GM18508 (cell line): ENCODE results near the gene FBXW12.
"Not testable (repeated sequence)": the region's sequence is repeated elsewhere in the genome, so short reads cannot be mapped to it uniquely, and the experiment has no call there.

ENCODE experiments used
- ATAC-seq: cut with Tn5 transposase; IDR thresholded peaks from one replicate; pipeline ENCODE4 v1.9.1; 2021; ENCODE audit warnings: moderate number of reproducible peaks; ENCODE audit not compliant: insufficient read depth, unreplicated experiment

FBXW12 gene

DNA sequence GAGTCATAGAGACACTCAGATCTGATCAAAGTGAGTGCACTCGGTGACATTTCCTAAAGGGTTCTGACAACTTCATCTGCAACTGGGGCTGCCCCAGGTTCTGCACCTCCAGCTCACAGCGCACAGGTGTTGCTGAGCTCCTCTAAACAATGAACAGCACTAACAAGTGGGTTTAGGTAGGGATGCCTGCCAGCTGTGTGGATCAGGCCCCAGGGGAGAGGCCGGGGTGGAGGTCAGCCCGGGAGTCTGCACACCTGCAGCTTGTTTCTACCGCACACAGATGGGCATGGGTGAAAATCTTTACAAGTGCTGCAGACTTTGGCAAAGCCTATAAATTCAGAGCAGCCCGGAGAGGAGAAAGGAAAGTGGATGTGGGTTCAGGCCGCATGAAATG is 355 bp downstream of the FBXW12 start:
- ATAC-seq, result no peak

DNA sequence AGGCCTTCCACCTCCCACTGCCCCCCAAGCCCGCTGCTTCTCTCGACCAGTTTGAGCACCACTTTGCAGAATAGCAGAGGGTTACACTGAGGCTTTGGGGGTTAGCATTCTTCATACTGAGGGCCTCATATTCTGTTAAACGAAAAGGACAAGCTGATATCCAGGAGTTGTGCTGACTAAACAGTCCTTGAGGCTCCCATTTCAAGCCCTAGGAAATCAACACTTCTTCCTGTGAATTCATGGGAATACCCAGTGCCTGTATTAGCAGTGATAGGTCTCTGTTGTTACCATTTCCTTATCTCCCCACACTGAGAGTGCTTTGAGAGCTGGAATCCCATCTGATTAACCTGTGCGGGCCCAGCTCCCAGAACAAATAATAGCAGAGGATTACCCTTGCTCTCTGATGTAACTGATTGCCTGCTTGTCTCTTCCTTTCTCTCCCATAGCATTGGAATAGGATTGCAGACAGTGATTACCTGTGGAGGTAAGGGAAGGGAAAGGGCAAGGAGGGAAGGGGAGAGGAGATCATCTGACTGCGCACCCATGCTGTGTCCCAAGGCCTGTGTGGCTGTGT is 930 bp downstream of the FBXW12 start:
- ATAC-seq, result no peak

DNA sequence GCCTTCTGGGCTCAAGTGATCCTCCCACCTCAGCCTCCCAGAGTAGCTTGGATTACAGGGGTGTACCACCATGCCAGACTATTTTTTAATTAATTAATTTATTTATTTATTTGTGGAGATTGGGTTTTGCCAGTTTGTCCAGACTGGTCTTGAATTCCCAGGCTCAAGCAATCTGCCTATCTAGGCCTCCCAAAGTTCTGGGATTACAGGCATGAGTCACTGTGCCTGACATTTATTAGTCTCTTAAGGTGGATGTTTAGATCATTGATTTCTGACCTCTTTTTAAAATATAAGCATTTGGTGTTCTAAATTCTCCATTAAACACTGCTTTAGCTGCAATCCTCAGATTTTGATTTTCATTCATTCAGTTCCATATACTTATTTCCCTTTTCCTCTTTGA is 15.6 kb downstream of the FBXW12 start:
- no peak for ATAC-seq

- ATAC-seq, result no peak
These were observed 16.9 kb downstream of the FBXW12 start for GRCh38 chr3:48388966-48389365.

DNA sequence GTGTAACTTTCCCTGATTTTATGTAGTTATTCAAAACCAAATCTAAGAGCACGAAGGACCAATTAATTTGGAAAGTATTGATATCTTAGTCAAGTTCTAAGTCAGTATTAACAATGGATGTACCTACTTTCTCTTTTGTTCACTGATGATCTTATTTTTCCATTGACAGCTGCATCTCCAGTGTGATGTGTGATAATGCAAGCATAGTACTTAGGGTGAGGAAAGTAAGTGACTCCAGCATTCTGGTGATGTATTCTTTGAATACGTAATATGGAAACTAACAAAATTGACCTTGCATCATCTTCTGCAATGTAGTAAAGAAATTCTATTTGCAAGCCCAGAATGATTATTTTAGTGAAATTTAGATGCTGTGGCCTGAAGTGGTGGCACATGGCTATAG is 22.4 kb downstream of the FBXW12 start:
- no peak for ATAC-seq

GRCh38 chr3:48395714-48396113 is 23.7 kb downstream of the FBXW12 start:
- no peak for ATAC-seq

- no peak for ATAC-seq
These were observed 26.0 kb downstream of the FBXW12 start for GRCh38 chr3:48397767-48398681.

DNA sequence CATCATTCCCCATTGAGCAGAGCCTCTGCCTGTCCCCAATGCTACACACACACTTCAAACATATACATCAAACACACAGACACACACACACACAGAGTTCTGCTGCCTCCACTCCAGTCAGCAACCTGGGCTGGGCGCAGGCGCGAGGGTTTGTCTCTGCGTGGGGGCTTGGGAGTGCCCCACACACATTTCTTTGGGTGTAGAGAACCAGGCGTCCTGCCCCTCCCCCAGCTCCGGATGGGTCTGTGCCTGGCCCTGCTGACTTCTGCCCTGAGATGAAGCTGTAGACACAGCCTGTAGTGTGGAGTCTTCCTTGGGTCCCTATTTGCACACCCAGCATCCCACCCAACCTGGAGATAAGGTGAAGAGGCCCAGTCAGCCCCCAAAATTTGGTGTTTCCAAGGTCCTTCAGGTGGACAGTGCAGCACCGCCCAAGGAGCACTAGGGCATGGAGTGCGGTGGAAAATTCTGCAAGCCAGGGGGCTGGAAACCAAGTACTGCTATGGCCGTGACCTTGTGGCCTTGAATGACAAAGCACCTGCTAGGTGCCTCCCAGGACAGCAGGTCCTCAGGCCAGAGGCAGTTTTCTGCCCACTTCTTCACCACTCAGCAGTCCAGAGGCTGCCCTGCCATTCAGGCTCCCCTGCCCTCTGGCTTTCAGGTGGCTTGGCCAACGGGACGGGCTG is 26.8 kb downstream of the FBXW12 start:
- no peak for ATAC-seq

DNA sequence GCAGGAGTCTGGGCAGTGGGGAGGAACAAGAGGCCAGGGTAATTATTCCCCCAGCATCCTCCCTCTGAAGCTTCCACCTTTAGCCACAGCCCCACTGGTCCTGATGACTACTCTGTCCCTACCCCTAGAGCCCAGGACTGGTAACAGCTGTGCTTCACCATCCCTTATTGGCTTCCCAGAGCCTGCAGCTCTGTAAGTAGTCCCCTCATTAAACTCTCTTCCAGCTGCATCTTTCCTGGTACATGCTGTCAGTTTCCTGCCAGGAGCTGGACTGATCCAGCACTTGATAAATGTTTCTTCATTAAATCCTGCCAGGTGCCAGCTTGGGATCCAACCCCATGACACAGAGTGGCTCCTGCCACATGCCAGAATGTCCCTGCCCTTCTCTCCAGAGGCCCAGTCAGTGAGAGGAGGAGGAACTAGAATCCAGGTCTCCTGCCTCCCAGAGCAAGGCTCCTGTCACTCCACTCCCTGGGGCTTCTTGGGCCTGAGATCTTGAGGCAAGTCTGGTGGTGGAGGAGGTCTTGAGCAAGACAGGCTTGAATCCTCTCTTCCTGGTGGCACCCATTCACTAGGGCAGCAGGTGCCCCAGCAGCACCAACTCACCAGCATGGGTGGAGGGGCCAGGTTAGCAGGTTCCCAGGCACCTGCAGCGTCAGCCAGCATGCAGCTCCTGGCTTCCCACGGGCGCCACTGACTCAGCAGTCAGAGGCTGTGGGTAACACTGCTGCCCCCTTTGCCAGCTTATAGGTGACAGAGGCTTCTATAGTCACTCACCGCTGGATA is 27.6 kb downstream of the FBXW12 start:
- ATAC-seq, result no peak

DNA sequence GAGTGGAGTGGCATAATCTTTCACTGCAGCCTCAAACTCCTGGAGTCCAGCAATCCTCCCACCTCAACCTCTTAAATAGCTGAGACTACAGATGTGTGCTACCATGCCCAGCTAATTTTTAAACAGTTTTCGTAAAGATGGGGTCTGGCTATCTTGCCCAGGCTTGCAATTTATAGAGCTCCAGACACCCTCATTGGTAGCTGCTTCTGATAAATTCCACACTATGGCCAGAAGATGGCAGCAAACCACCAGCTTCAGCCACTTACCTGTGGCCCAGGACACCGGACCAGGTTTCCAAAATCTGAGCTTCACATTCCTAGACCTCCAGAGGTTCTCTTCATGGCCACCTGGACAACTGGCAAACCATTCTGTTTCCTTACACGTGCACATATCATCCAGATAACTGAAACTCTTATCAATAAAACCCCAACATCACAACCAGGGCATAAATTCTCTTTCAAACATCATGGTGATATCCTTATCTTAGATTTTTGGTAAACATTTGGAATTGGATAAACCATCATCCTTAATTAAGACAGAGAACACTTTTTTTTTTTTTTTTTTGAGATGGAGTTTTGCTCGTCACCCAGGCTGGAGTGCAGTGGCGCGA is 28.9 kb downstream of the FBXW12 start:
- no peak for ATAC-seq

GRCh38 chr3:48401434-48401901 is 29.4 kb downstream of the FBXW12 start:
- not testable (repeated sequence) for ATAC-seq

DNA sequence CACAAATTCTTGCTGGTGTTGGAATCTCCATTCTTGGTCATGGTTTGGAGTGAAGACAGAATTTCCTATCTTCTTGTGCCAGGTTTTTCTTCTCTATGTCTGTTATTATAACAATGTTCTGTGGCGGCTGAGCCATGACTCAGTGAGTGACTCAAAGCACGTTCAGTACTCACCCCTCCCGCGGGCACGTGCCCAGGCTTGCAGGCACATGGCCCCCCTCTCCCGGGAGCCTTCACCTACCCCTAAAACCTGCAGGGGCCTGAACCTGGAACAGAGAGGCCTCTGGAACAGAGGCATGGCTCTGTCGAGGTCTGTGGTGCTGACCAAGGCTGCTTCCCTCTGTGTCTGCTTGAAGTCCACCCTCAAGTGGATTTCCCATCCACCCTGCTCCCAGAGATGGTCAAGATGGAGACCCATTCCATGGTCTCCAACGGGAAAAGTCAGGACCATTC is 30.3 kb downstream of the FBXW12 start:
- no peak for ATAC-seq

DNA sequence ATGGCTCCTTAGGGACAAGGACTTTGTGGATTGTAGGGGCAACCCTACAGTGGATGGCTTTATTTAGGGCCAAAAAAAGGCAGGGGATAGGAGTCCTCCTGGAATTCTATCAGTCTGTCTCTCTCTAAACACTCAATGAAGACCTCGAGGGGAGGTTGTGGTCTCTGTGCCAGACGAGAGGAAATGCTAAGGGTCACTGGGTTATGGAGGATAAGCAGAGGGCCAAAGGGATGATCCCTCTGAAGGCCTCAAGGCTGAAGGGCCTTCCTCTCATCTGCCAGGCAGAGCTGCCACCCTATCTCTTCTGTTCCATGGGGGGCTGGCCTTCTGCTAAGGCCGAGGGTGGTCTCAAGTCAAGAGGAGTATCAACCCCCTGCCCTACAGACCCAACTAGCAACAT is 30.9 kb downstream of the FBXW12 start:
- ATAC-seq, result no peak

DNA sequence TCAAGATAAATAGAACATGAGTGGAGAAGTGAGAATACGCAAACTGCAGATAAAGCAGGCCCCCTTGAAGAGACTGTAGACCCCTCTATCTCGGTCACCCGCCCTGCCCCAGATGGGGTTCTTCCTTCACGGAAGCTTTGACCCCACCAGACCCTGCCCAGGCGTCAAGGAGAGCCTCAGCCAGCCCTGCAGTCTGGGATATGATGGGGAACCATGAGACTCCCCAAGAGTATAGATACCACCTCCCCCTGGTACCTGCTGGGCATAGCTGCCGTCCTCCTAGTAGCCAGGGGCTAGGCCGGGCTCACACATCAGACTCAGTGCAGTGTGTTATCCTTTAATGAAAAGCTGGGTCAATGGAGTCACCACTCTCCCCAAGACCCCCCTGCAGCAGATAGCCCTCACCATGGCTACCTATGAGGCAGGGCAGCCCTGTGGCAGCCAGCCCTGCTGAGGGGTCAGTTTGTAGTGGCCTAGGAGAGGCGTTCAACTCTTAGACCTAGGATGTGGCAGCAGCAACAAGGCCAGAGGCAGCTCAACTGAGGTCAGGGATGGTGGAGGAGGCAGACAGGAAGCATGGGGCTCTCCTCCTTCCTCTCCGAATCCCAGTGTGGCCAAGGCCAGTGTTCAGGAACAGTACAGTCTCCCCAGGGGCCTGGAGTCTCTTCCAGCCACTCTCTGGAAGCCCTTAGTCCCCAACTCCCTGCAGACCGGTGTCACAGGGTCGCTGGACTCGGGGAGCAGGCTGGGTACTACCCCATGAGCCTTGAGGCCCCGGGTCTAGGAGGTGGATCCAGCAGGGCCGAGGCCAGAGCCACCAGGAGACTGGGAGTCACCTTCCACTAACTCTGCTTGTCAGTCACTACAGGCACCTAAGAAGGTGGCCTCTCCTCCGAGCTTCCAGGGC is 31.8 kb downstream of the FBXW12 start:
- ATAC-seq, result no peak

GRCh38 chr3:48404440-48405342 is 32.7 kb downstream of the FBXW12 start:
- ATAC-seq, result no peak

GRCh38 chr3:48405343-48405881 is 33.4 kb downstream of the FBXW12 start:
- no peak for ATAC-seq

DNA sequence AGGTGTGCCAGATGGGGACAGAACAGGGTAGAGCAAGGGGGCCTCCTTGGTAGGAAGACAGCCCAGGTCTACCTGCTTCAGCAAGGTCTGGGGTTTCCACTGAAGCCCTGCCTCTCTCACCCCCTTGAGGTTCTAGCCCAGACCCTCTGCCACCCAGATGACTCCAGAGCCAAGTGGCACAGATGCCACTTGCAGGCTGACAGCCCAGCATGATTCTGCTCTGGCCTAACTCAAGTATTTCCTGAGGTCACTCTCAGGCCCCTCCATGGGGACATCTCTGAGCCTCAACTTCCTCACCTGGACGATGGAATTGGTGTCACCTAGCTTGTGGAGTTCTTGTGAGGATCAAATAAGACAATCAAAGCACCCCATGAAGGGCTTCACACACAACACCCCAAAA is 34.0 kb downstream of the FBXW12 start:
- ATAC-seq, result no peak
